Ectodermal cell (in vitro differentiated cells): ENCODE data around the gene HDDC3.
A peak's percentile ranks its signal among the peaks of the same experiment; 100 is the strongest.

Source experiments
- H3K27ac ChIP-seq: 2 replicates; pipeline ENCODE4 v1.7.0; 2013; ENCODE audit warnings: mild to moderate bottlenecking, low read depth, low read length; ENCODE audit not compliant: insufficient read depth, poor library complexity, severe bottlenecking
- H3K27me3 ChIP-seq: 2 replicates; pipeline ENCODE4 v1.7.0; 2013; ENCODE audit warnings: mild to moderate bottlenecking, low read length; ENCODE audit not compliant: insufficient read depth, control insufficient read depth, poor library complexity, severe bottlenecking
- H3K36me3 ChIP-seq: one replicate; pipeline ENCODE4 v1.7.0; 2013; ENCODE audit warnings: low read length; ENCODE audit not compliant: control insufficient read depth, insufficient read depth
- H3K4me1 ChIP-seq: one replicate; pipeline ENCODE4 v1.7.0; 2013; ENCODE audit warnings: low read length; ENCODE audit not compliant: control insufficient read depth, insufficient read depth
- H3K4me3 ChIP-seq: 2 replicates; pipeline ENCODE4 v1.7.0; 2013; ENCODE audit warnings: low read depth, low read length, control low read depth; ENCODE audit not compliant: insufficient read depth
- H3K9me3 ChIP-seq: 2 replicates; pipeline ENCODE4 v1.7.0; 2013; ENCODE audit warnings: mild to moderate bottlenecking, low read length, moderate library complexity; ENCODE audit not compliant: control insufficient read depth
- WGBS, 2 experiments: methylation state at CpG; one replicate each; pipeline ENCODE4 v1.1.7; 2013; ENCODE audit warnings: missing lambda C conversion rate in 2 of 2; 5-methylcytosine and 5-hydroxymethylcytosine counted together

The HDDC3 gene

DNA sequence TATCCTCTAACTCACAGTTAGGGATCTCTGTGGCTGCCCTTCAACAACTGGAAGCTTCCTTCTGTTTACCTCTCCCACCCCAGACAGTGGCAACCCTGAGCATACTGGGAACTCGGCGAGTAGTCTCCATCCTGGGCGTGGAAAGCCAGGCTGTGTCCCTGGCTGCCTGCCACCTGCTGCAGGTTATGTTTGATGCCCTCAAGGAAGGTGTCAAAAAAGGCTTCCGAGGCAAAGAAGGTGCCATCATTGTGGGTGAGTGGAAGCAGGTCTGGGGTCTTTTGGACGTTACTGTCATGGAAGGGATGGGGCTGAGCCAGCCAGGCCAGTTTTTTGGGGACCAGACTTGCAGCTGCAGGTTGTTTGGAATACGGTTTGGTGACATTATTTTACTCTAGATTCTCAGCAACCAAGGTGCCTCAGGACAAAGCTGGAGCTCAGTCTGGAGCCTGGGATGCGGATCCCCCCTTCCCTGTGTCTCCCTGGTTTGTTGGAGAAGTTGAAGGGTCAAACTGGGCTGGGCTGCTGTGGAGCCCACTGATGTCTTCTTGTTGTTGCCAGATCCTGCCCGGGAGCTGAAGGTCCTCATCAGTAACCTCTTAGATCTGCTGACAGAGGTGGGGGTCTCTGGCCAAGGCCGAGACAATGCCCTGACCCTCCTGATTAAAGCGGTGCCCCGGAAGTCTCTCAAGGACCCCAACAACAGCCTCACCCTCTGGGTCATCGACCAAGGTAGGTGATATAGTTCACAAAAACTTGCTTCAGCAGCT, 10.2 kb upstream of the HDDC3 start:
- Histone ChIP-seq H3K27ac (no peak overlapping the region), H3K36me3 (peaks cover 41% of the 10 kb centered on the region), H3K9me3 (no peaks in the 10 kb centered on the region), H3K27me3 (no peaks in the 10 kb centered on the region), H3K4me3 (no peak overlapping the region), H3K4me1 (no peaks in the 10 kb centered on the region)
- WGBS, 2 experiments, result 96 to 98% methylated on average over 12 of the region's 12 CpGs

DNA sequence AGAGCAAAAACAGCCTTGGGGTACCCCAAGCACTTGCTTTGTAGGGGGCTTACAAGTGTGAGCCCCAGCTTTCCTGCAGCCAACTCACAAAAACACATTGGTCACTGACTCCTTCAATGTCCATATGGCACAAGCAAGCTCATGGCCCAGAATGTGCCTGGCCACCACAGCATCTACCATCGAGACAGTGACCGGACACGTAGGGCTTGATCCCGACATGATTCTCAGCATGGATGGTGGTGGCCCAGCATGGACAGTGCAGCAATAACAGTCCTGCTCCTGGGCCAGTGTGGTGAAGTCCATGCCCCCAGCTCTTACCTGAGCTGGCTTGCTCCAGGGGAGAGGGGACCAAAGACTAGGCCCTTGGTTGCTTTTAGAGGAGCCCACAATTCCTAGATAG, 8.7 kb upstream of the HDDC3 start:
- H3K27ac ChIP-seq, result no peak overlapping the region
- no peak overlapping the region for H3K4me3 ChIP-seq
- H3K27me3 ChIP-seq, result no peaks in the 10 kb centered on the region
- H3K36me3 ChIP-seq, result peaks cover 35% of the 10 kb centered on the region
- WGBS, 2 experiments, result 95% methylated on average over 4 of the region's 4 CpGs
- H3K9me3 ChIP-seq, result no peaks in the 10 kb centered on the region
- H3K4me1 ChIP-seq, result peaks cover 4% of the 10 kb centered on the region

DNA sequence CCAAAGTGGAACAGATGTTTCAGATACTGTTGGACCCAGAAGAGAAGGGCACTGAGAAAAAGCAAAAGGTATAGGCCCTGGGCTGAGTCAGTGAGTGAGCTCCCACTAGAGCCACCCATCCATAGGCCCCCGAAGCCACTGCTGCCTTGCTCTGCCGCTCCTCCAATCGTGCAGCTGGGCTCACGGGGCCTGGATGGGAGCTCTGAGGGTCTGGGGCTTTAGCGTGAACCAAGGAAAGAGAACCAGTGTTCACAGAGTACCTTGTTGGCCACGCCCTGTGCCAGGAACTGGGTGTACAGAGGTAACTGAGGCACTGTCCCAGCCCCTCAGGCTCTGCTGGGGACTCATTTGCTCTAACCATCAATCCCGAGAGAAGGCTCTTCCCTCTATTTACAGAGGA, 7.4 kb upstream of the HDDC3 start:
- no peak overlapping the region for H3K27ac ChIP-seq
- peaks cover 8% of the 10 kb centered on the region for H3K4me1 ChIP-seq
- peaks cover 30% of the 10 kb centered on the region for H3K36me3 ChIP-seq
- H3K9me3 ChIP-seq, result no peaks in the 10 kb centered on the region
- no peaks in the 10 kb centered on the region for H3K27me3 ChIP-seq
- 96% methylated on average over 7 of the region's 7 CpGs for WGBS, 2 experiments
- no peak overlapping the region for H3K4me3 ChIP-seq

DNA sequence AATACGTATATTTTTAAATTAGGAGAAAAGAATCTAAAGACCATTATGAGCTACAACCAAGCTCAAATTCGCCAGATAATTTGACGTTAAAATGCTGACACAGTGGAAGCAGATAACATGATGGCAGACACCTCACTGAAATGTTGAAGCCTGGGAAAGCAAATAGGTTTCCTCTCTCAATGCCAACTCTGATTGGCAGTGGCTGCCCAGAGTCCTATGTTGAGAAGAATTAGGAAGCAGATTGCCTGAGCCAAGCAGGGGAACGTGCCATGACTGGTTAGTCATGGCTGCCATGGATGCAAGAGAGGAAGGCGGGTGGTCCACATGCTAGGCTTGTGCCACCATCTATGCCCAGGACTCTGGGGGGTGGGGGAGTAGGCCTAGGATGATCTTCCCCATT, 5.9 kb upstream of the HDDC3 start:
- H3K27me3 ChIP-seq, result peaks cover 9% of the 10 kb centered on the region
- H3K36me3 ChIP-seq, result peaks cover 17% of the 10 kb centered on the region
- no peaks in the 10 kb centered on the region for H3K9me3 ChIP-seq
- H3K4me3 ChIP-seq, result no peak overlapping the region
- no peak overlapping the region for H3K27ac ChIP-seq
- H3K4me1 ChIP-seq, result peaks cover 8% of the 10 kb centered on the region
- 92 to 98% methylated on average over 5 of the region's 5 CpGs for WGBS, 2 experiments

DNA sequence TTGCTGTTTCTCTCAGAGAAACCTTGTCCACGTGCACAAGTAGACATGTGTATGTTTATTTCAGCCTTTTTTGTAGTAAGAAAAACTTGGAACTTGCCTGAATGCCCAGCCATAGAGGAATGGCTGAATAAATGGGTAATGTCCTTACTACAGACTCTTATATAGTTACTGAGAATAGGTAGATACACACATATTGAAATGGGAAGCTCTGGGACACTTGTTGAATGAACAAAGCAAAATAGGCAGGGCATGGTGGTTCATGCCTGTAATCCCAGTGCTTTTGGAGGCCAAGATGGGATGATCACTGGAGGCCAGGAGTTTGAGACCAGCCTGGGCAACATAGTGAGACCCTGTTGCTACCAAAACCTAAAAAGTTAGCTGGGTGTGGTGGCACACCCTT, 4.5 kb upstream of the HDDC3 start:
- Histone ChIP-seq H3K27me3 (peaks cover 16% of the 10 kb centered on the region), H3K27ac (no peak overlapping the region), H3K4me3 (no peak overlapping the region), H3K36me3 (peaks cover 9% of the 10 kb centered on the region), H3K9me3 (no peaks in the 10 kb centered on the region), H3K4me1 (peaks cover 8% of the 10 kb centered on the region)
- 97 to 100% methylated on average over 1 of the region's 1 CpG for WGBS, 2 experiments

DNA sequence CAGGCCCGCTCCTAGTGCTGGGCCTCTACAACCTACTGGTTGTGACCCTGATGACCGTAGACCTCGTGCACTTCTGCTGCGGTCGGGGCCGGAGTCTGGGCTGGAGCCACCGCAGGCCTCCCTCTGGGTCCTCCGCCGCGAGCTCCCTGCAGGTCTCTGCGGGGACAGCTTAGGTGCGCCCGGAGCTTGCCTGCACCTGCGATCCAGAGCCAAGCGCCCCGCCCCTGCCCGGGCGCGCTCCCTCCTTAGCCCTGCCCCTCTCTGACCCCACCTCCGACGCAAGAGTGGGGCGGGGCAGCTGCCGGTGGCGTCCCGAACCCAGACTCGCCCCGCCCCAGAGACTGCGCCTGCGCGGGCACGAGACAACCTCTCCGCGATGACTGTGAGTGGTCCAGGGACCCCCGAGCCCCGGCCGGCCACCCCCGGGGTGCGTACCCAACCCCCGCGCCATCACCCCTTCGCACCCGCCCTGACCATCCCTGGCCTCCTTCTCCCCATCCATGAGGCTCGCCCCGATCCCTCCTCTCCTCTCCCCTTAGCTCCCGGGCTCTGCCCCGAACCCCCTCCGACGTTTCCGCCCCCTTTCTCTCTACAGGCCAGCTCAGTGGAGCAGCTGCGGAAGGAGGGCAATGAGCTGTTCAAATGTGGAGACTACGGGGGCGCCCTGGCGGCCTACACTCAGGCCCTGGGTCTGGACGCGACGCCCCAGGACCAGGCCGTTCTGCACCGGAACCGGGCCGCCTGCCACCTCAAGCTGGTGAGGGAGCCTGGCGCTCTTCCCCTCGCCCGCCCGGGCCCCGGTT, 2.8 kb upstream of the HDDC3 start, which contains the start of gene UNC45A:
UNC45A (plus strand) TSS at position 337 of the 803 bp plus-strand sequence; CDS start at position 377, 40 bp downstream.
- Histone ChIP-seq H3K4me1 (peaks cover 8% of the 10 kb centered on the region), H3K27me3 (peaks cover 16% of the 10 kb centered on the region), H3K27ac (peak within 1 kb of the TSS; percentile 62), H3K9me3 (no peaks in the 10 kb centered on the region), H3K36me3 (peaks cover 6% of the 10 kb centered on the region), H3K4me3 (peak within 1 kb of the TSS; percentile 79)
- WGBS, 2 experiments, result 1% methylated on average over 65 of the region's 65 CpGs

DNA sequence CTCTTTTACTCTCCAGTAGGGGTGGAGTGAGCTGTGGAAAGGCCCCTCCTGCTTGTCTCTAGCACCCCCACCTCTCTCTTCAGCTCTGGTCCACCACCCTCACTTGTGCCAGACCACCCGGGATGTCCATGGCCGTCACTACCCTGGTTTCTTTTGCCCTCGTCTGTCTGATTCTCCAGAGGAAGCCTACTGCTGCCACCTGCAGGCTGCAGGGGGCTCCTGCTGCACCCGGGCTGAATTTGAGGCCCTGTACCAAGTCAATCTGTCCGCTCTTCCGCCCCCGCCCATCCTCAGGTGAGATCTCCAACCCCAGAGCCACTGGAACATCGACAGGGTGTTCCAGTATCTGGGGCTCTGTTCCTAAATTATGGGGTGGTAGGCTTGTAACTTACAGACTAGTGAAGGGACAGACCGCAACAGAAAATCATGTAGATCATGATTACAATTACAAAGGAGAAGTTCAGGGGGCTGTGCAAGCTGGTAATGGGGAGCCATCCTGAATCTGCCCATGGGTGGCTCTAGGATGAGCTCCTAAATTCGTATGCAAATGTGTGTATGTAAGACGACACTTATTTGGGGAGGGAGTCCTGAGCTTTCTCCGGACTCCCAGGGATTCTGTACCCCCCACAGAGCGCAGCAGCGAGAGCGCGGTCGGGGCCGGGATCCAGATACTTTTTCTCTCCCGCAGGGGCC, 2.1 kb upstream of the HDDC3 start:
- Histone ChIP-seq H3K4me3 (peak overlapping the region; percentile 79), H3K36me3 (no peaks in the 10 kb centered on the region), H3K27ac (peak overlapping the region; percentile 62), H3K27me3 (peaks cover 16% of the 10 kb centered on the region), H3K4me1 (peaks cover 8% of the 10 kb centered on the region), H3K9me3 (no peaks in the 10 kb centered on the region)
- WGBS, 2 experiments, result 3% methylated on average over 19 of the region's 19 CpGs

DNA sequence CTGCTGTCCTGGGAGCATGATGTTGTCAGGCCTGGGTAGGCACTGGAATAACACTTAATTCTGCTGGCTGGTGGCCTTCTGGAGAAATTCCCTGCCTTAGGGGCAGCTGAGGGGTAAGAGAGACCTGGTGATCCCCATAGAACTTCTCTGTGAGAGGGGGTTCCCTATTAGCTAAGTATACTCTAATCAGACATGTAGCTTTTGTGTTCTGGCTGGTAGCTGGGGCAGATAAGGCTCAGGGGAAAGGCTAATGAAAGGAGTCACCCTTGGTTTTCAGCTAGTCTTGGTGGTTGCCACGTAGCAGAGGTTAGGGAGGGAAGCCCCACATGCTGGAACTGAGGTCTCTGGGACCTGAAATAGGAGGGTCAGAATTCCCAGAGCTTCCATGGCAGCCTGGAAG, 952 bp upstream of the HDDC3 start:
- Histone ChIP-seq H3K4me1 (peaks cover 8% of the 10 kb centered on the region), H3K4me3 (no peak overlapping the region), H3K9me3 (no peaks in the 10 kb centered on the region), H3K27me3 (peaks cover 16% of the 10 kb centered on the region), H3K36me3 (no peaks in the 10 kb centered on the region), H3K27ac (no peak overlapping the region)
- WGBS, 2 experiments, result 82% methylated on average over 1 of the region's 1 CpG

DNA sequence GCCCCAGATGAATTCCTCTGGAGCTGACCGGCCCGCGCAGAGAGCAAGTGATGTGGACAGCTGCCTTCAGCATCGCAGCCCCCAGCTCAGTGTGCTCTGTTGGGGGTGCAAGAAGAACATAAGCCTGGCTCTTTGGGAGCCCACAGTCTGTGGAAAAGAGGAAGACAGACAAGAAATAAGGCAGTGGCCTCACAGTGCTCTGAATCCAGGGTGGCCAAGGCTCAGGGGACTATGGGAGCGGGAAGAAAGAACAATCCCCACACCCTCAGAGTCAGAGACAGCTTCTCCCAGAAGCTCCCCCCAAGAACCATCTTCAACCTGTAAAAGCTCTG, 277 bp upstream of the HDDC3 start:
- Histone ChIP-seq H3K4me1 (peaks cover 8% of the 10 kb centered on the region), H3K27ac (no peak overlapping the region), H3K9me3 (no peaks in the 10 kb centered on the region), H3K36me3 (no peaks in the 10 kb centered on the region), H3K4me3 (peak overlapping the region; percentile 55), H3K27me3 (peaks cover 16% of the 10 kb centered on the region)
- WGBS, 2 experiments, result 23% methylated on average over 5 of the region's 5 CpGs

DNA sequence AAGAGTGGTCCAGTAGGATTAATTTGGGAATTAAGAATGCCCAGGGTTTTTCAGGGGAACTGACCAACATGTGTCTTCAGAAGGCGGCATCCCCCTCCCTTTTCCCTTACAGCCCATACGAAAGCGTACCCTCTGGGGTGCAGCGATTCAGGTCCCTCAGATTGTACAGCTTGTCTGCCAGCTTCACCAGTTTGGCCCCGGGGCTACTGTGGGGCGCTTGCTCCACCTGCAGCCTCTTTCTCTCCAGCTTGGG, 848 bp downstream of the HDDC3 start:
- peak overlapping the region; percentile 55 for H3K4me3 ChIP-seq
- H3K27ac ChIP-seq, result no peak overlapping the region
- peaks cover 16% of the 10 kb centered on the region for H3K27me3 ChIP-seq
- H3K9me3 ChIP-seq, result no peaks in the 10 kb centered on the region
- no peaks in the 10 kb centered on the region for H3K36me3 ChIP-seq
- 44 to 45% methylated on average over 6 of the region's 6 CpGs for whole genome bisulfite sequencing, 2 experiments
- peaks cover 8% of the 10 kb centered on the region for H3K4me1 ChIP-seq
